Ureter (tissue), 1 donor: ENCODE measurements around the gene USP22. TPM values are rescaled to one million over a fixed set of nuclear protein-coding genes. Genes with fewer than 3 reads are reported as not detected.

Source experiments
- DNase-seq: peaks from one replicate; pipeline ENCODE4 v3.0.0-alpha.2; 2020; ENCODE audit warnings: low spot score
- total RNA-seq: library from RNA; stranded (reverse); gene quantifications from one replicate; pipeline ENCODE4 v1.2.4, GENCODE V29; 2023
- donor health status: DM: yes; HTN: yes; CAD: no.

Gene USP22
- total RNA-seq, 1 donor from 2014 or later, result 245 TPM

GRCh38 chr17:20952183-20952582 lies 90.6 kb downstream of the USP22 start:
- DNase-seq, result no peak

Other genes with a start within 250 kb of the USP22 start
- 20.2 TPM for gene DHRS7B, start 84.0 kb upstream of the USP22 start, total RNA-seq
- gene TMEM11, start 171.2 kb upstream of the USP22 start, total RNA-seq, result 20.4 TPM
- 5.6 TPM for gene NATD1, start 210.4 kb upstream of the USP22 start, total RNA-seq
- 55.2 TPM for gene MAP2K3, start 241.7 kb upstream of the USP22 start, total RNA-seq